Right lobe of liver (tissue), 6 donors: ENCODE data around the gene IL6R. TPM values are rescaled to one million over a fixed set of nuclear protein-coding genes. Genes with fewer than 3 reads are reported as not detected.

Source experiments
- ATAC-seq, 4 donors: fragments of 200-7000 bp; cut with Tn5 transposase; one replicate each; pipeline ENCODE4 v1.9.1; 2020; ENCODE audit warnings: mild to moderate bottlenecking in 4 of 4, moderate library complexity in 4 of 4
- DNase-seq, 3 donors: peaks; one replicate each; pipeline ENCODE4 v3.0.0-alpha.2; 2020
- H3K27ac ChIP-seq, 3 donors: fragments of 200-600 bp; one replicate each; pipeline ENCODE4 v1.8.0; 2022
- H3K27me3 ChIP-seq, 2 donors: fragments of 200-600 bp; one replicate each; pipeline ENCODE4 v1.8.0; 2022
- H3K36me3 ChIP-seq, 4 donors: fragments of 200-600 bp; sonication (generic) in 1 of 4; one replicate each; pipeline versions ENCODE4 v1.5.1 to v1.8.0; 2017 to 2022; ENCODE audit warnings: control low read depth in 1 of 4
- H3K4me1 ChIP-seq, 4 donors: fragments of 200-600 bp; sonication (generic) in 1 of 4; one replicate each; pipeline versions ENCODE4 v1.5.1 to v1.8.0; 2017 to 2022; ENCODE audit warnings: control low read depth in 1 of 4
- H3K4me3 ChIP-seq, 3 donors: fragments of 200-600 bp; one replicate each; pipeline ENCODE4 v1.8.0; 2022
- H3K9me3 ChIP-seq, 4 donors: fragments of 200-600 bp; sonication (generic) in 1 of 4; one replicate each; pipeline versions ENCODE4 v1.5.1 to v1.8.0; 2017 to 2022; ENCODE audit warnings: control low read depth in 1 of 4
- CTCF ChIP-seq, 4 donors: fragments of 200-600 bp in 3 of 4; fragments of 450-650 bp in 1 of 4; IDR thresholded peaks; one replicate each; pipeline versions ENCODE4 v1.5.1 to v1.8.0; 2016 to 2022; ENCODE audit warnings: antibody characterized with exemption in 4 of 4, mild to moderate bottlenecking in 2 of 4
- POLR2A ChIP-seq: fragments of 450-650 bp; IDR thresholded peaks from one replicate; pipeline ENCODE4 v1.6.1; 2017; ENCODE audit warnings: antibody characterized with exemption, mild to moderate bottlenecking
- WGBS: methylation state at CpG from one replicate; pipeline ENCODE4 v1.1.6; 2018; ENCODE audit warnings: low coverage, low lambda C conversion rate; ENCODE audit not compliant: insufficient coverage; ENCODE audit errors: missing lambda C conversion rate; 5-methylcytosine and 5-hydroxymethylcytosine counted together
- intact Hi-C, 2 donors: fragments of 100-400 bp; cut with DNase I; formaldehyde crosslinking; loops; one replicate each; pipeline versions ENCODE4 v1.11.2 to v1.14.1; 2022
- total RNA-seq, 6 experiments: library from RNA; depleted of rRNA in 2 of 6; stranded (reverse); fragments of >200 nt in 2 of 6; fragmentation: NEBNext Ultra II Directional in 3 of 6; extraction: Animal tissue kit (Norgen Biotek cat#: 25700) in 3 of 6; gene quantifications; one replicate each; pipeline versions ENCODE4 v1.1.0 to v1.2.4, GENCODE V29; 2016 to 2023
- donor health status: DM: no; HTN: yes; CAD: no.
- donor health status: DM: no; HTN: no; CAD: no.
- donor health status: DM: no; HTN: no; CAD: no.
- donor health status: DM: no; HTN: yes; CAD: no.
- donor health status: DM: no; HTN: yes; CAD: no.

Gene IL6R
- total RNA-seq, 6 experiments from 2014 or later = 32.2 to 145 (median 68.2) TPM

GRCh38 chr1:154443274-154444013 is 38.3 kb downstream of the IL6R start:
- H3K27me3 ChIP-seq = no peaks in the 10 kb centered on the region
- WGBS = 41% methylated on average over 6 of the region's 8 CpGs
- DNase-seq = peak in 2 of 3 donors; percentile 65 to 80
- peaks cover 0 to 47% (median 5%) of the 10 kb centered on the region in 4 donors for H3K4me1 ChIP-seq
- intact Hi-C loops = no loop called here
- H3K4me3 ChIP-seq = no peak overlapping the region
- peaks cover 0 to 82% (median 44%) of the 10 kb centered on the region in 4 donors for H3K36me3 ChIP-seq
- H3K9me3 ChIP-seq = no peaks in the 10 kb centered on the region
- ATAC-seq = peak in 3 of 4 donors; percentile 17 to 72 (median 40)
- peak overlapping the region in 2 of 3 donors; percentile 41 to 44 for H3K27ac ChIP-seq
- TF ChIP-seq CTCF (IDR thresholded peaks at IDR 0.05) (no peak), POLR2A (no peak)

DNA sequence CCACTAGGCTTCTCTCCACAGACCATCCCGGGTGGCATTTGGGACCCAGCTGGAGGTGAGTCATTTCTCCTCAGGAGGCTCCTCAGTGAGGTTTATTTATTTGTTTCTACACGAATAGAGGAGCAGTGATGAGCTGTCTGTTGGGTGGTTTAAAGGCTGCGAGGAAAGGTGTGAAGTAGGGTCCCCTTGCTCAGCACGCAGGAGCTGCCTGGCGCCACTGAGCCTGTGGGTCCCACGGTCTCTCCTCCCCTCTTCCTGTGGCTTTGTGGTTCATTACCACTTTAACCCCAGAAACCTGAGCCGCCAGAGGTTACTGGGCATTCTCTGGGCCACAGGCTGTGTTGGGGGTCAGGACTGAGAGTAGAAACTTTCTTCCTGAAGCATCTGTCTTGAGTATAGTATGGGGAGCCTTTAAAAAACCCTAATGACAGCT is 39.9 kb downstream of the IL6R start:
- WGBS = 71% methylated on average over 6 of the region's 7 CpGs
- Histone ChIP-seq H3K36me3 (peaks cover 0 to 93% (median 52%) of the 10 kb centered on the region in 4 donors), H3K27me3 (no peaks in the 10 kb centered on the region), H3K4me1 (peaks cover 0 to 31% (median 0%) of the 10 kb centered on the region in 4 donors), H3K4me3 (no peak overlapping the region), H3K9me3 (no peaks in the 10 kb centered on the region), H3K27ac (no peak overlapping the region)
- ATAC-seq (no peak), DNase-seq (no peak)
- TF ChIP-seq POLR2A (no peak), CTCF (IDR thresholded peaks at IDR 0.05) (no peak)
- intact Hi-C loops = no loop called here

DNA sequence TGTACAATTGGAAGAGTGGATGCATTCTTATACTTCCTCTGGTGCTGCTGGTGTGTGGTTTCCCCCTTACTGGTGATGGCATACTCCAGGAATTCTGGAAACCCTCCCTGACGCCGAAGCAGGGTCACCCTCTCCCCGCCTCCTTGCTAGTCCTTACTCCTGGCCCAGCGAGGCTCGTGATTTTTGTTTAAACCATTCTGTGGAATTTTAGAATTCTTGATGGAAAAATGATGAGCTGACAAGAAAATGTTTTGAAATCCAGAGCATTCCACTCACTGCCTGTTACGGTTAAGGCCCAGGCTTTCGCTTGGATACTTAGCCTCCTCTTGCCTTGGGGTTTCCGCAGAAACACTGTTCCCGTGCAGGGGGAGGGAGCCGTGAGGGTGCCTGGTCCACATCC is 41.1 kb downstream of the IL6R start:
- Histone ChIP-seq H3K27me3 (no peaks in the 10 kb centered on the region), H3K9me3 (no peaks in the 10 kb centered on the region), H3K36me3 (peaks cover 0 to 93% (median 52%) of the 10 kb centered on the region in 4 donors), H3K27ac (no peak overlapping the region), H3K4me3 (no peak overlapping the region), H3K4me1 (peaks cover 0 to 18% (median 0%) of the 10 kb centered on the region in 4 donors)
- DNase-seq (no peak), ATAC-seq (no peak)
- no peak for TF ChIP-seq CTCF (IDR thresholded peaks at IDR 0.05)
- no peak for TF ChIP-seq POLR2A
- intact Hi-C loops = no loop called here
- 78% methylated on average over 10 of the region's 10 CpGs for WGBS

DNA sequence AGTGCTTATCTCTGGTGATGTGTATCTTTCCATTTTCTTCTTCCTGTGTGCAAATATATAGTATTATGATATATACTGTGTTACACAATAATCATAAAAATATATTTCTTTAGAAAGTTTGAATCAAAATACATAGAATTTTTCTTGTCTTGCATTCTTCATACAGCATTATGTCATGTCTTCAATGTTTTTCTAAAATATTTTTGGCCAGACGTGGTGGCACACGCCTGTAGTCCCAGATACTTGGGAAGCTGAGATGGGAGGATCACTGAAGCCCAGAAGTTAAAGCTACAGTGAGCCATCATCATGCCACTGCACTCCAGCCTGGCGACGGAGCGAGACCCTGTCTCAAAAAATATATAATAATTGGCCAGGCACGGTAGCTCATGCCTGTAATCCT is 41.6 kb downstream of the IL6R start:
- 79% methylated on average over 6 of the region's 6 CpGs for WGBS
- Histone ChIP-seq H3K27ac (no peak overlapping the region), H3K36me3 (peaks cover 0 to 93% (median 55%) of the 10 kb centered on the region in 4 donors), H3K9me3 (no peaks in the 10 kb centered on the region), H3K4me1 (peaks cover 0 to 16% (median 0%) of the 10 kb centered on the region in 4 donors), H3K27me3 (no peaks in the 10 kb centered on the region), H3K4me3 (no peak overlapping the region)
- TF ChIP-seq POLR2A = no peak
- no peak for TF ChIP-seq CTCF (IDR thresholded peaks at IDR 0.05)
- intact Hi-C loops = no loop called here
- DNase-seq (no peak), ATAC-seq (no peak)
